Vagina (tissue), 2 donors: Measurements from ENCODE around the gene PI16. TPM values are rescaled to one million over a fixed set of nuclear protein-coding genes. Genes with fewer than 3 reads are reported as not detected.
A peak's percentile ranks its signal among the peaks of the same experiment; 100 is the strongest.
"Not testable (repeated sequence)": the region's sequence is repeated elsewhere in the genome, so short reads cannot be mapped to it uniquely, and the experiment has no call there.

Experiments used
- DNase-seq, 2 donors: peaks; one replicate each; pipeline ENCODE4 v3.0.0-alpha.2; 2017; ENCODE audit errors: extremely low spot score in 2 of 2
- H3K27ac ChIP-seq: fragments of 200-600 bp; sonication (generic); one replicate; pipeline ENCODE4 v1.5.1; 2019
- H3K27me3 ChIP-seq: fragments of 200-600 bp; sonication (generic); one replicate; pipeline ENCODE4 v1.5.1; 2019
- H3K36me3 ChIP-seq, 2 donors: fragments of 200-600 bp; sonication (generic); one replicate each; pipeline ENCODE4 v1.5.1; 2017 to 2019
- H3K4me1 ChIP-seq: fragments of 200-600 bp; sonication (generic); one replicate; pipeline ENCODE4 v1.5.1; 2019
- H3K4me3 ChIP-seq, 2 donors: fragments of 200-600 bp; sonication (generic); 1 replicate in 1 of 2; 2 replicates in 1 of 2; pipeline ENCODE4 v1.5.1; 2016 to 2019
- H3K9me3 ChIP-seq: fragments of 200-600 bp; sonication (generic); one replicate; pipeline ENCODE4 v1.5.1; 2019
- POLR2A ChIP-seq, 2 donors: fragments of 450-650 bp; IDR thresholded peaks; one replicate each; pipeline ENCODE4 v1.6.1; 2017; ENCODE audit warnings: antibody characterized with exemption in 2 of 2, mild to moderate bottlenecking in 2 of 2, moderate library complexity in 2 of 2
- POLR2AphosphoS5 ChIP-seq, 2 donors: sonication (generic); formaldehyde crosslinking; IDR thresholded peaks; one replicate each; pipeline ENCODE4 v1.9.0; 2017; ENCODE audit warnings: antibody characterized with exemption in 2 of 2, mild to moderate bottlenecking in 2 of 2, low read depth in 1 of 2; ENCODE audit not compliant: insufficient read depth in 1 of 2
- intact Hi-C: fragments of 100-400 bp; cut with DNase I; formaldehyde crosslinking; loops from one replicate; pipeline ENCODE4 v1.15.1; 2023
- total RNA-seq: library from RNA; depleted of rRNA; stranded (reverse); fragments of >200 nt; gene quantifications from one replicate; pipeline ENCODE4 v1.2.3, GENCODE V29; 2016
- TF ChIP-seq, protein P1 (sequence below), 3 experiments: fragments of 450-650 bp in 2 of 3; fragments of 200-600 bp in 1 of 3; sonication (generic) in 1 of 3; IDR thresholded peaks; one replicate each; pipeline ENCODE4 v1.5.1; 2017 to 2019; ENCODE audit warnings: antibody characterized with exemption in 3 of 3, mild to moderate bottlenecking in 2 of 3, moderate library complexity in 2 of 3

Gene PI16
- total RNA-seq, 1 donor from 2014 or later = 88.6 TPM

GRCh38 chr6:36986704-36987047 is 32.1 kb downstream of the PI16 start:
- TF ChIP-seq POLR2AphosphoS5 (IDR thresholded peaks at IDR 0.05; ENCODE audit: insufficient read depth in 1 of 2, low read depth in 1 of 2) = peak in 1 of 2 donors; percentile 50
- TF ChIP-seq, protein P1, sequence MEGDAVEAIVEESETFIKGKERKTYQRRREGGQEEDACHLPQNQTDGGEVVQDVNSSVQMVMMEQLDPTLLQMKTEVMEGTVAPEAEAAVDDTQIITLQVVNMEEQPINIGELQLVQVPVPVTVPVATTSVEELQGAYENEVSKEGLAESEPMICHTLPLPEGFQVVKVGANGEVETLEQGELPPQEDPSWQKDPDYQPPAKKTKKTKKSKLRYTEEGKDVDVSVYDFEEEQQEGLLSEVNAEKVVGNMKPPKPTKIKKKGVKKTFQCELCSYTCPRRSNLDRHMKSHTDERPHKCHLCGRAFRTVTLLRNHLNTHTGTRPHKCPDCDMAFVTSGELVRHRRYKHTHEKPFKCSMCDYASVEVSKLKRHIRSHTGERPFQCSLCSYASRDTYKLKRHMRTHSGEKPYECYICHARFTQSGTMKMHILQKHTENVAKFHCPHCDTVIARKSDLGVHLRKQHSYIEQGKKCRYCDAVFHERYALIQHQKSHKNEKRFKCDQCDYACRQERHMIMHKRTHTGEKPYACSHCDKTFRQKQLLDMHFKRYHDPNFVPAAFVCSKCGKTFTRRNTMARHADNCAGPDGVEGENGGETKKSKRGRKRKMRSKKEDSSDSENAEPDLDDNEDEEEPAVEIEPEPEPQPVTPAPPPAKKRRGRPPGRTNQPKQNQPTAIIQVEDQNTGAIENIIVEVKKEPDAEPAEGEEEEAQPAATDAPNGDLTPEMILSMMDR (IDR thresholded peaks at IDR 0.05) = no peak
- no peaks in the 10 kb centered on the region for H3K36me3 ChIP-seq
- H3K4me1 ChIP-seq = peaks cover 54% of the 10 kb centered on the region
- peak overlapping the region; percentile 87 to 98 for H3K4me3 ChIP-seq
- intact Hi-C loops = loop anchor here (10.0 kb wide), 2 partner anchors 102 to 222 kb away; partner anchors contain the start of gene C6orf89
- DNase-seq = no peak
- H3K9me3 ChIP-seq = no peaks in the 10 kb centered on the region
- no peaks in the 10 kb centered on the region for H3K27me3 ChIP-seq
- peak overlapping the region; percentile 96 for H3K27ac ChIP-seq

DNA sequence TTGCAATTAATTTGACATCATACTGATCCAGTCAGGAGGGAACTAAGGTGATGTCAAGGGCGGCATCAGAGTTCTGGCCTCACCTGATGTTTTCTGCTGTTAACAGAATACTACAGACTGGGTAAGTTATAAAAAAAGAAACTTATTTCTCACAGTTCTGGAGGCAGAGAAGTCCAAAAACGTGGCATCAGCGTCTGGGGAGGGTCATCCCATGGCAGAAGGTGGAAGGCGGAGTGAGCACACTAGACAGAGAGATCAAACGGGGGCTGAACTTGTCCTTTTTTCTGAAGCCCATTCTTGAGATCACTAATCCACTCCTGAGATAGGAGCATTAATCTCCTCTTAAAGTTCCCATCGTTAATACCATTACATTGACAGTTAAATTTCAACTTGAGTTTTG is 34.7 kb downstream of the PI16 start:
- Histone ChIP-seq H3K27me3 (no peaks in the 10 kb centered on the region), H3K36me3 (no peaks in the 10 kb centered on the region), H3K9me3 (no peaks in the 10 kb centered on the region), H3K4me1 (peaks cover 28% of the 10 kb centered on the region), H3K27ac (no peak overlapping the region), H3K4me3 (no peak overlapping the region)
- intact Hi-C loops = loop anchor here (10.0 kb wide), 2 partner anchors 104 to 224 kb away; partner anchors contain the start of gene C6orf89
- DNase-seq = no peak
- no peak for TF ChIP-seq POLR2A (IDR thresholded peaks at IDR 0.05)
- TF ChIP-seq POLR2AphosphoS5 (IDR thresholded peaks at IDR 0.05; ENCODE audit: insufficient read depth in 1 of 2, low read depth in 1 of 2) = no peak
- TF ChIP-seq, protein P1 (IDR thresholded peaks at IDR 0.05) = no peak

DNA sequence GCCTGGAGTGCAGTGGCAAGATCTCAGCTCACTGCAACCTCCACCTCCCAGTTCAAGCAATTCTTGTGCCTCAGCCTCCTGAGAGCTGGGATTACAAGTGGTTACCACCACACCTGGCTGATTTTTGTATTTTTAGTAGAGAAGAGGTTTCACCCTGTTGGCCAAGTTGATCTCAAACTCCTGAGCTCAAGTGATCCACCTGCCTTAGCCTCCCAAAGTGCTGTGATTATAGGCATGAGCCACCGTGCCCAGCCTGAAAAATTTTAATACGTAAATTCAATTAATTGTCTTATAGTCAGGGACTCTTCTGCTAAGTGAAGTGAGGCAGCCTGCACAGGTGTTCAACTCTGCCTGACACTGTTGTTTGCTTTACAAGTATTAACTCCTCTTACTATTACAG is 35.9 kb downstream of the PI16 start:
- H3K4me1 ChIP-seq = peaks cover 18% of the 10 kb centered on the region
- H3K27me3 ChIP-seq, H3K4me3 ChIP-seq, H3K9me3 ChIP-seq, DNase-seq, H3K27ac ChIP-seq, H3K36me3 ChIP-seq, intact Hi-C loops: not testable (repeated sequence)

DNA sequence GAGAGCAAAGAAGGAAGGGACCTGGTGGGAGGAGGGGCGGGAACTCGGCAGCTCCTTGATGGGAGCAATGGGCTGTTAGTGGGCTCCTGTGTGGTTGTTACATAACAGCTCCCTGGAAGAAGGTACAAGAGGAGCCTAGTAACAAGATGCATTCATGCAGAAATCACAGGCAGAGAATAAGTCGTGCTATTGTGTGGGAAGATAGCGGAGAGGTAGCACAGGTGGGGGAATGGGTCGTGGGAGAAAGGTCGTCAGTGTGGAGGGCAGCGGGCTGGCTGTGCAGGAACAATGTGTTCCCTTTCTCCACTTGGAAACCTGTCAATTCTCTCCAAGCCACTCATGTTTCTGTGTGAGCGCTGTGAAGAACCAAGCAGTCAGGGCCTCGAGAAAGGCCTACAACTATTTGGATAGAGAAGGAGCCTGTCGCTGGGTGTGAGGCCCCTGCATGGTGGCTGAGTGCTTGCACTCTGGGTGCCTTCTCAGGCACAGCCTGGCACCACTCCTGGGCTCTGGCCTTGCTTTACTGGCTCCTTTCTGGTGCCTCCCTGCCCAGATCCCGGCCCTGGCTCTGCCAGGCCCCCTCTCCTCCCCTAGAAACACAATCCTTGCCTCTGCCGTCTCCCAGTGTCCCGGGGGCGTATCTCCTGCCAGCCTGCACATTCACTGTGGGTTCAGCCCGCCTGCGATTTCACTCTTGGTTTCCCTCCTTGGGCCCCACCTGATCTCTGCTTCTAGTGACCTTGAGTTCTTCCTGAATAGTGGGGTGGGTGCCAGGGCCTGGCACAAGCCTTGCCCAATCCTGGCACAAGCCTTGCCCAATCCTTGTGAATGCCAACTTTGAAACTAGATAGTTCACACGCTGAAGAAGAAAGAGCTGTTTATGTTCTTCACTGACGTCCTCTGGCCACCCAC is 43.5 kb downstream of the PI16 start:
- intact Hi-C loops = no loop called here
- Histone ChIP-seq H3K4me3 (no peak overlapping the region), H3K9me3 (no peaks in the 10 kb centered on the region), H3K36me3 (no peaks in the 10 kb centered on the region), H3K4me1 (no peaks in the 10 kb centered on the region), H3K27me3 (no peaks in the 10 kb centered on the region), H3K27ac (peak overlapping the region; percentile 14)
- no peak for DNase-seq
- TF ChIP-seq POLR2AphosphoS5 (IDR thresholded peaks at IDR 0.05; ENCODE audit: insufficient read depth in 1 of 2, low read depth in 1 of 2) = peak in 1 of 2 donors; percentile 16
- TF ChIP-seq, protein P1 (IDR thresholded peaks at IDR 0.05) = no peak
- no peak for TF ChIP-seq POLR2A (IDR thresholded peaks at IDR 0.05)

- Histone ChIP-seq H3K9me3 (no peaks in the 10 kb centered on the region), H3K27ac (no peak overlapping the region), H3K4me1 (no peaks in the 10 kb centered on the region), H3K36me3 (no peaks in the 10 kb centered on the region), H3K27me3 (no peaks in the 10 kb centered on the region), H3K4me3 (no peak overlapping the region)
- DNase-seq = no peak
- TF ChIP-seq POLR2AphosphoS5 (IDR thresholded peaks at IDR 0.05; ENCODE audit: insufficient read depth in 1 of 2, low read depth in 1 of 2) (no peak), POLR2A (IDR thresholded peaks at IDR 0.05) (no peak)
- TF ChIP-seq, protein P1 (IDR thresholded peaks at IDR 0.05) = no peak
- intact Hi-C loops = no loop called here
Measured at GRCh38 chr6:36998723-36999038, 44.1 kb downstream of the PI16 start.
